GM19023 (cell line): ENCODE results near the gene FOXN3.
"Not testable (repeated sequence)": the region's sequence is repeated elsewhere in the genome, so short reads cannot be mapped to it uniquely, and the experiment has no call there.

Source experiments
- ATAC-seq: cut with Tn5 transposase; IDR thresholded peaks from one replicate; pipeline ENCODE4 v1.9.1; 2021; ENCODE audit warnings: mild to moderate bottlenecking, moderate library complexity; ENCODE audit not compliant: unreplicated experiment

The FOXN3 gene

GRCh38 chr14:89111232-89111631 lies 305.8 kb downstream of the FOXN3 start:
- ATAC-seq = not testable (repeated sequence)

DNA sequence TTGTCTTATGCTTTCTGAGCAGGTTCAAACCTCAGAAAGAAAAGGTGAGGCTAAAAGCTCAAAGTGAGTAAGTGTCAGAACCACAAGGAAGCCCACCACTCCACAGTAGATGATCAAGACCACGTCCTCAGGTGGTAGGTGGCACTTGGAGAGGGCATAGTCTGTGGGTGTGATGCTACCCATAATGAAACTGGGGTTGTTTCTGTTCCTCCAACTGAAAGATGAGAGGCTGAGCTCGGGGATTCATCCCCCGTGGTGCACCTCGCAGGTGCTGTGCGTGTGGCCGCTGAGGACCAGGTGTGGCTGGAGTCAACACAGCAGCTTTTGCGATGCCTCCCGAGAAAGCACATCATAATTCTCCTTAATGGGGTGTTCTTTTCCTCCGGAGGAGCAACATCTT lies 306.9 kb downstream of the FOXN3 start:
- ATAC-seq = no peak

DNA sequence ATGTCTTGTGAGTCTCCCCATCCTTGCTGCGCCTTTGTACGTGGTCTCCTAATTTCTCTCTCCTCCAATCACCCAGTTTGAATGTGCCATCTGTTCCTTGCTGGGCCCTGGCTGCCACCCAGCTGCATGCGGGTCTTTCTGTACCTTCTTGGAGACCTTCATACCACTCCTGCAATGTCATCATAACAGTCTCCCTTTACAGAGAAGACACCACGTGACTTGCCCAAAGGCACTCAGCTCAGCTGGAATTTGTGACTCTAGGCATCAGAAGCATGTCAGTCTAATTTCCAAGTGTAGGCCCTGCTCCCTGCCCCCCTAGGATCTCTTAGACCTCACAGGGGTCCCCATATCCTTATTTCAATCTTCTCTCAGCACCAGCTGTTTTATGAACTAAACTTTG lies 308.4 kb downstream of the FOXN3 start:
- ATAC-seq = no peak

DNA sequence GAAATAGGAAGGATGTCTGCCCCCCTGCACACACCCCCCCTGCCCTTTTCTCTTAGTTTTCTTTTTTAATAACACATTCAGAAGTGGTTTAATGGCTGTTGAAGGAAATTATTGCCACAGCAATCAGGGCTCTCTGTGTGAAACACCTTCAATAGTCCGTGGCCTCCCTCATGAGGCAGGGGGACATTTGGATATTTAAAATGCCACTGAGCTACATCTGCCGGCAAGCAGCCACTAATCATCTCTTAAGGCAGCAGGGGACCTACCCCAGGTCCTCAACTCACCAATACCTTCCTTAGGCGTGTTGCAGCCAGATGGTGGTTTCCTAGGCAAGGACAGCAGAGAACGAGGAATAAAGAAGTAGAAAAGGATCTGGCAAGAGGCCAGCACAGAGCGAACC lies 309.4 kb downstream of the FOXN3 start:
- ATAC-seq = no peak
